ENCODE results near the gene TDRKH.
A peak's percentile ranks its signal among the peaks of the same experiment; 100 is the strongest.
"Not testable (repeated sequence)": the region's sequence is repeated elsewhere in the genome, so short reads cannot be mapped to it uniquely, and the experiment has no call there.

TDRKH gene

DNA sequence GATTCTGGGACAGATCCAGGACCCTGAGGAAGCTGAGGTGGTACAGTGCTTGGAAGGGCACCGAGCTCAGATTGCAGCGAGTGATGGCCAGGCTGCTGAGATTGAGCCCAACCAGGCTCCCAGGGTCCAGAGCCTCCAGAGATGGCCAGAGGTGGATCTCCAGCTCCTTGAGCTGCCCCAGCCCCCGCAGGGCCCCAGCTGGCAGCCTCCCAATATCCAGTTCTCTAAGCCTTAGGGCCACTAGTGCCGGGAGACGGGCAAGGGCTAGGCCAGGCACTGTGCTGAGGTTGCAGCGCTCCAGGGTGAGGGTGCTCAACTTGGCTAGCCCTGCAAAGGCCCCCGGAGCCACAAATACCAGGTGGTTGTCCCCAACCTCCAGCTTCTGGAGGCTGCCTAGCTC lies 11.5 kb upstream of the TDRKH start:
- DNase-seq: no peak

DNA sequence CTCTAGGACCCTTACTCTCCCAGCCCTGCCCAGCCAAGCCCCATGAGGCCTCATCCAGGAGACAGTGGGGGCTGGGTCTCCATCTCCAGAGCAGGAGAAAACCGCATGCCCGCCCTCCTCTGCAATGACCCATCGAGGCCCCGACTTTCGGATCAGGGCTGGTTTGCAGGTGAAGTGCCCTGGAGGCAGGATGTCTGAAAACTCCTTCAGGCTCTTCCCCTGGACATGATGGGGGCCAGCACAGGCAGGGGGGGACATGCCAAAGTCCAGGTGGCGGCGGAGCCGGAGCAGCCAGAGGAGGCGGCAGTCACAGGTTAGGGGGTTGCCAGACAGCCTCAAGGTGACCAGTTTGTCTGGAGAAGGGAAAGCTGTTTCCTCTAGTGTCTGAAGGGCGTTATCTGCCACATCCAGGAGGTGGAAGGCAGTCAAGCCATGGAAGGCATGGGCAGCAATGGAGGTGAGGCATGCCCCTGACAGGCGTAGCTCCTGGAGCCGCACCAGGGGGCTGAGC lies 11.1 kb upstream of the TDRKH start:
- no peak for DNase-seq

- no peak for DNase-seq
Measured at GRCh38 chr1:151800830-151801229, 10.5 kb upstream of the TDRKH start.

DNA sequence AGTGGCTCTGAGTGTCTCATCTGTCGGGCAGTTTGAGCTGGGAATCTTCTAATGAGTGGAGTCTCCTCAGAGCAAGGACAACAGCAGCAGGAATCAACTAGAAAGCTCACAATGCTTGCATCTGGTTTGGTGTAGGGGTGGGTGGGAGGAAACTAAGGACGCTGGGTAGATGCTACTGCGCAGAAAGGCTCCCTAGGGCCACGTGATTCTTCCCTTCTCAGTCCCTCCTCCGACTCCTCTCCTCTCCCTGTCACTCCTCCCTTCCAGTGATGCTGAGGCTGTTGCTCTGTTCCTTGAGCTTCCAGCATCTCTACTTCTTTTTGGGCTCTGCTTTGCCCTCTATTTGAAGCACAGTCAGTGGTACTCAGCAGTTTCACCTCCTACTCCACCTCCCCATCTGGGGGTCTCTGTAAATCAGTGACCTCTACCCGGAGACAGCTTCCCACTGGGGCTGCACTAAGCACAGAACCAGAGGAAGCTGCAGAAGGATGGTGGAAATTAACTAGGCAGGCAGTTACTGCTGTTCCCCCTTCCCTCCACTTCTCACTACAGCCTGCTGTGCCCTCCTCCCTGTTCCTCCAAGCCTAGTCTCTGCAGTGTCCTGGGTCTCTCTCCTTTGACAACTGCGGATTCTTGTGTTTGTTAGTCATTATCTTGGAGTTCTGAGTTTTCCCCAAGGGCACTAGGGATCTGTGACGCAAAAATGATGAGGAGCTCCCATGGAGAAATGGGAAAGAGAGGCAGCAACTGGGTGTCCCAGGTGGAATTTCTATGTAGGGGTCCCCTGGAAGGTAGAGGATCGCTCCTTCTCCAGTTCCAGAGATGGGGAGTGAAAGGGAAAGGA lies 9.1 kb upstream of the TDRKH start:
- DNase-seq: no peak

- DNase-seq: no peak
Measured at GRCh38 chr1:151798571-151798970, 8.3 kb upstream of the TDRKH start.

DNA sequence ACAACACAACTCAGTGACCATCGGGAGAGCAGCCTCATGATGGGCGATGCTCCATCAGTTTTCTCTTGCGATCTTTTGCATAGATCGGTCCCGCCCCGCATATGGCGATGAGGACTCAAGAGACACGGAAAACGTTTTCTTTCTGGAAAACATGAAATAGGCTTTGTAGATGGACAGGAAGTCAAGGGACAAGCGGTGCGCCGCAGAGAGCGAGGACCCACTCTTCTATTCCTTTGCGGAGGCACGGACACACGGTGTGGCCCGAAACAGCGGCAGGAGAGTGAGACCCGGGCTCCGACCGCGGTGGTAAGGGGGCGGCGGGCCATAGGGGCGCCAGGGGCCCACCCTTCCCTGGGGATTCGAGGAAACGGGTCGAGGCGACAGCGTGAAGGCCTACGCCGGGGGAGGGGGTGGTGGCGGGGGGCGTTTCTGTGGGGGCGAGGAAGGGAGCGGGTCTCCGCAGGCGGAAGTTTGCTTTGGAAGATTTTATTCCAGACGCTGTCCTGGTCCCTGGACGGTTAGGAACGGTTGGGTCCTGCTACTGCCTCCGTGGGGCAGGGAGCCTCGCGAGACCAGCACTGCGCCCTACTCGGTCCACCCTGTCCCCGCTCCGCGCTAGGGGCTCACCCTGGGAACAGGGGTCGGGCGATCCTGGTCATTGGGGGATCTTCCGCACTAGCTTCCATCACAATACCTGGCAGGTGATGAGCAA lies 796 bp upstream of the TDRKH start:
- peak; percentile 9 to 62 (median 44) for DNase-seq

GRCh38 chr1:151787689-151788088 lies 2.6 kb downstream of the TDRKH start:
- no peak for DNase-seq

DNA sequence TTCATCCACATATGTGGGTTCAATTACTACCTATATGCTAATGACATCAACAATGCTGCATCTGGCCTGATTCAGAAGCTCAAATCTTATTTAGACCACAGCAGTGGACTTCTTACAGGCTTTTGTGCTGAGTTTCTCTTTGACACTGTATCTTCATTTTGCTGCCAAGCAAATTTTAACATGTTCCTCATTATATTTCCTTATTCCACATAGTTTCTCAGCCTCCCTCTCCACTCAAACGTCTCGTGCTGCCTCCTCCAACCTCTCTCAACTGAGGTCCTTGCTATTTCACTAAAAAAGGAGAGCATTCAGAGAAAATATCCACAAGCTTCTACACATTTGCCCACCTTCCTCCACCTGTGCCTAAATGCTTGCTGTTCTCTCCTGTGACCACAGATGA lies 6.5 kb downstream of the TDRKH start:
- DNase-seq: peak; percentile 44 to 80 (median 66)

DNA sequence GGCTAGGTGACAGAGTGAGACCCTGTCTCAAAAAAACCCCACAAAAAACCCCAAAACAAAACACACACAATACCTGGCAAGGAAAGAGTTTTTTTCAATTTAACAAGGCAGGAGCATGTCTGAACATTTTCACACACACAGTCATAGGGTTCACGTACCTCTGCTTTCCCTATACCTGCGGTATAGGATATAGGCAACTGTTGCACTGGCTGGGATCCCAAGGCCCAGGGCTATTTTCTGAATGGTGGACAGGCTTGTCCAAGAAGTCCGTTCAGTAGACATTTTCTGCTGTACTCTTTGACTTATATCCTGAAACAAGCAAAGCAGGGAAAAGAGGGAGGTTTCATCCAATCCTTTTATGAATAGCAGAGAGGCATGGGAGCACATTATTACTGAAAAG lies 7.6 kb downstream of the TDRKH start:
- DNase-seq: no peak

DNA sequence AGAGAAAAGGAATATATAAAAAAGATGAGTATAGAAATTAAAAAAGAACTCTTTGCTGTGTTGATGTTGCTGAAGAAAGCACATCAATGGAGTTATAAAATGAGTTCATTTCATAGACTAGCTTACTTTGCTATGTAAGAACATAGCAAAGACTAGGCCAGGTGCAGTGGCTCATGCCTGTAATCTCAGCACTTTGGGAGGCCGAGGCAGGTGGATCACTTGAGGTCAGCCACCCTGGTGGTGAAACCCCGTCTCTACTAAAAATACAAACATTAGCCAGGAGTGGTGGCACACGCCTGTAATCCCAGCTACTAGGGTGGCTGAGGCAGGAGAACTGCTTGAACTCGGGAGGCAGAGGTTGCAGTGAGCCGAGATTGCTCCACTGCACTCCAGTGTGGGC lies 8.3 kb downstream of the TDRKH start:
- not testable (repeated sequence) for DNase-seq

GRCh38 chr1:151780736-151781135 lies 9.6 kb downstream of the TDRKH start:
- peak; percentile 24 to 79 (median 52) for DNase-seq

DNA sequence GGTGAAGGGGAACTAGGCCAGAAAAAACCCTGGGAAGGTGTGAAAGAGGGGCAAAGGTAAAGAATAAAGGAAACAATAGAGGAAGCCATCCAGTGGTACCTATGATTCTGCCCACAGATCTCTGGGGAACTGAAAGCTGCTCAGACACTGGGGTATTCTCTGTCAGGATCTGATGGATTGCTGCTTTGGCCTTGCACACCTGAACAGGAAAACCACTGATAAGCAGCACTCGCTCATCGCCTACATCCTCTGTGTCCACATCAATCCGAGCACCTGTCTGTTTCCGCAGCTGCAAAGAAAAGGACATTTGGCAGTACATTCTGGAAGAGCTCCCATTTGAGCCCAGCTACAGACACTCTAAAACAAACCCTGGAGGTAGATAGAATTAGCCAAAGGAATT lies 10.4 kb downstream of the TDRKH start:
- no peak for DNase-seq

- DNase-seq: no peak
Measured at GRCh38 chr1:151777317-151777716, 13.0 kb downstream of the TDRKH start.

GRCh38 chr1:151776665-151777062 lies 13.6 kb downstream of the TDRKH start:
- no peak for DNase-seq

- DNase-seq: no peak
Measured at GRCh38 chr1:151775894-151776664, 14.2 kb downstream of the TDRKH start.

GRCh38 chr1:151774256-151774922 lies 15.9 kb downstream of the TDRKH start:
- DNase-seq: no peak

- no peak for DNase-seq
Measured at GRCh38 chr1:151773702-151774101, 16.6 kb downstream of the TDRKH start.

- DNase-seq: not testable (repeated sequence)
Measured at GRCh38 chr1:151769270-151769669, 21.0 kb downstream of the TDRKH start.

DNA sequence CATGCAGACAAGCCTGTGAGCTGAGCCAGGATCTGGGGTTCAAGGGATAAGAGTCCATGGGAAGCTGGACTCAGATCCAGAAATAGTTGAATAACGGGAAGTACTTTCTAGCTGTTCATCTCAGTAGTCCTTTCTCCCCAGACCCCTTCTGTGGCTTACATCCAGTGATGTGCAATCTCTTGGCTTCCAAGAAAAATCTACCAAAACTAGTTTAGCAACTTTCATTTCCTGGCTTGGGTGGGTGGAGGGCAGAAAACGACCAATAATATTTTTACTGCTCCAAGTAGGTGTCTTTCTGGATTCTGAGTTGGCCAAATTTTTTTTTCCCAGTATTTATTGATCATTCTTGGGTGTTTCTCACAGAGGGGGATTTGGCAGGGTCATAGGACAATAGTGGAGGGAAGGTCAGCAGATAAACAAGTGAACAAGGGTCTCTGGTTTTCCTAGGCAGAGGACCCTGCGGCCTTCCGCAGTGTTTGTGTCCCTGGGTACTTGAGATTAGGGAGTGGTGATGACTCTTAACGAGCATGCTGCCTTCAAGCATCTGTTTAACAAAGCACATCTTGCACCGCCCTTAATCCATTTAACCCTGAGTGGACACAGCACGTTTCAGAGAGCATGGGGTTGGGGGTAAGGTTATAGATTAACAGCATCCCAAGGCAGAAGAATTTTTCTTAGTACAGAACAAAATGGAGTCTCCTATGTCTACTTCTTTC lies 21.8 kb downstream of the TDRKH start:
- not testable (repeated sequence) for DNase-seq

- peak in 3 of 4 experiments; percentile 14 to 26 (median 21) for DNase-seq
Measured at GRCh38 chr1:151763990-151764389, 26.3 kb downstream of the TDRKH start.

Data from suppressor macrophage (primary cell).